Stimulated activated CD4-positive, alpha-beta T cell treated with anti-CD3 and anti-CD28 coated beads, TNF-alpha, amount 100 ng/mL, for 1 hour (primary cell): ENCODE measurements around the gene PCGF6.

Experiments
- DNase-seq, 3 donors: peaks; one replicate each; pipeline ENCODE4 v3.0.0-alpha.2; 2020; ENCODE audit warnings: low read depth in 3 of 3, low spot score in 1 of 3

Gene PCGF6

GRCh38 chr10:103327906-103328305, 23.0 kb downstream of the PCGF6 start:
- no peak for DNase-seq

- DNase-seq = no peak
Measured at GRCh38 chr10:103316087-103316486, 34.9 kb downstream of the PCGF6 start.

- no peak for DNase-seq
Measured at GRCh38 chr10:103310197-103310596, 40.7 kb downstream of the PCGF6 start.

- no peak for DNase-seq
Measured at GRCh38 chr10:103307594-103307993, 43.3 kb downstream of the PCGF6 start.

DNA sequence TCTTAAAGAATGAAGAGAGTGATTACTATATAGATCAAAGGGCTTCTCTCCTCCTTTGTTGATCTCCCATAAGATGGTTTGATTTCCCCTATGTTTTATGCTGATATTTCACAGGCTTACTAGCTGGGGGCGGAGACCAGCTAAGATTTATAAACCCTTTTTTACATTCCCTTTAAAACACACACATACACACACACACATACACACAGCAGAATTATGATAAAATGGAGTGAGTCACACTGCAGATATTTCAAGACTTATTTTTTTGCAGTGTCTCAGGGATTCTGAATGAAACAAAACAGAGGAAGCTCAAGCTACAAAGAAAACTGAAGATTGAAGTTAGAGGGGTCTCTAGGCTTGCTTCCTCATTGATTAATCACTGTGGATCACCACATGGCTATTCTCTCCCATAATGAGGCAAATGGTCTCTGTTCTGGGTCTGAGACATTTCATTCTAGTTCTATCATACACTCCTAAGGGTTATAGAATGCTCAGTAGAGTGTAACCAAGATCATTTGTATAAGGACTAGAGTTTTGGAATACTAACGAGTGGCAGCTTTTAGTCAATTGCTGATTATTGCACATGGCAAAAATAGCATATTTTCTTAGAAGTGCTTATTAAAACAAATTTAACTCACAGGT, 55.4 kb downstream of the PCGF6 start:
- DNase-seq = no peak

GRCh38 chr10:103291588-103291987, 59.4 kb downstream of the PCGF6 start:
- DNase-seq = no peak

- no peak for DNase-seq
Measured at GRCh38 chr10:103287992-103288391, 62.9 kb downstream of the PCGF6 start.

DNA sequence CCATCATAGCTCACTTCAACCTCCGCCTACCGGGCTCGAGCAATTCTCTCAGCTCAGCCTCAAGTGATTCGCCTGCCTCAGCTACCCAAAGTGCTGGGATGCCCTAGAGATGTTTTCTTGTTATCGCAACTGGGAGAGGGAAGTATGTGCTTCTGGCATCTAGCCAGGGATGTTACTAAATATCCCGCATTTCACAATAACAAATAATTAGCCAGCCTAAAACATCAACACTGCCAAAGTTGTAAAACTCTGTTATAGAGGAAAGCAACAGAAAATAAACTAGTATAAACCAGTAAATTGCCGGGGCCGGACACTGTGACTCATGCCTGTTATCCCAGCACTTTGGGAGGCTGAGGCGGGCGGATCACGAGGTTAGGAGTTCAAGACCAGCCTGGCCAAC, 66.8 kb downstream of the PCGF6 start:
- no peak for DNase-seq

GRCh38 chr10:103282961-103283360, 68.0 kb downstream of the PCGF6 start:
- no peak for DNase-seq

- DNase-seq = no peak
Measured at GRCh38 chr10:103281753-103282152, 69.2 kb downstream of the PCGF6 start.

GRCh38 chr10:103280506-103280905, 70.4 kb downstream of the PCGF6 start:
- no peak for DNase-seq

- no peak for DNase-seq
Measured at GRCh38 chr10:103280031-103280430, 70.9 kb downstream of the PCGF6 start.

DNA sequence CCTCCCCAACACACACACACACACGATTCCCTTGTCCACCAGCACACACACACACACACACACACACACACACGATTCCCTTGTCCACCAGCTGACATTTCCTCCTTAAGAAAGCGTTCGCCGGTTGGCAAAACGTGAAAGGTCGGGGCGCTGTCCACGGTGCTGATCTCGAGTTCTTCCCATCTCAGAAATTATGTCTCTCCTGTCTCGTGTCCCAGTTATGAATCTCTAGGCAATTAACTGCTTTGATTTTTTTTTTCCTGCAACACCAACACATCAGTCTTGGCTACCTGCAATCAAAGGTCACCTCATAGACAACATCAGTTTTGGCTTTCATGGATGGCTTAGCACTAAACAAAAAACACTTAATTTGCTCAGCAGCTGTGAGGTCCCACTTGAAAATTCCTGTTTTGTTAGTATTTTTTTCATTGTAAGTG, 72.1 kb downstream of the PCGF6 start:
- peak in 1 of 3 donors; percentile 16 for DNase-seq

GRCh38 chr10:103278537-103278823, 72.5 kb downstream of the PCGF6 start:
- no peak for DNase-seq

DNA sequence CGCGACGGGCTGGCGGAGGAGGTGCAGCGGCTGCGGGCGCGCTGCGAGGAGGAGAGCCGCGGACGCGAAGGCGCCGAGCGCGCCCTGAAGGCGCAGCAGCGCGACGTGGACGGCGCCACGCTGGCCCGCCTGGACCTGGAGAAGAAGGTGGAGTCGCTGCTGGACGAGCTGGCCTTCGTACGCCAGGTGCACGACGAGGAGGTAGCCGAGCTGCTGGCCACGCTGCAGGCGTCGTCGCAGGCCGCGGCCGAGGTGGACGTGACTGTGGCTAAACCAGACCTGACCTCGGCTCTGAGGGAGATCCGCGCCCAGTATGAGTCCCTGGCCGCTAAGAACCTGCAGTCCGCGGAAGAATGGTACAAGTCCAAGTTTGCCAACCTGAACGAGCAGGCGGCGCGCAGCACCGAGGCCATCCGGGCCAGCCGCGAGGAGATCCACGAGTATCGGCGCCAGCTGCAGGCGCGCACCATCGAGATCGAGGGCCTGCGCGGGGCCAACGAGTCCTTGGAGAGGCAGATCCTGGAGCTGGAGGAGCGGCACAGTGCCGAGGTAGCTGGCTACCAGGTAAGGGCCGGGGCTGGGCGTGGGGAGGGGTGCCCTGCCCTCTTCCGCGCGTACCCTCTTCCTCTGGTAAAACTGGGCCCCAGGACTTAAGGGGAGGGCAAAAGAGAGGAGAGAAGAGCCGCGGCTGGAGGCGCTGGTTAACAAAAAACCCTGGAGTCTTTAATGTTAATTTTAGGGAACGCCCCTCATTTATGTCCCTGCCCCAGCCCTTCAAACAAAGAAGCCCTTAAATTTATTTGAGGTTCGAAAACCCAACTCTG, 73.0 kb downstream of the PCGF6 start:
- DNase-seq = no peak

- DNase-seq = no peak
Measured at GRCh38 chr10:103276896-103277712, 73.8 kb downstream of the PCGF6 start, which contains the start of gene INA. INA (plus strand) TSS chr10:103277138; CDS start chr10:103277212, 74 bp downstream.

- no peak for DNase-seq
Measured at GRCh38 chr10:103276251-103276895, 74.6 kb downstream of the PCGF6 start.

- no peak for DNase-seq
Measured at GRCh38 chr10:103273041-103273441, 77.9 kb downstream of the PCGF6 start.

- DNase-seq = no peak
Measured at GRCh38 chr10:103265717-103266329, 85.1 kb downstream of the PCGF6 start.

GRCh38 chr10:103262229-103262628, 88.7 kb downstream of the PCGF6 start:
- no peak for DNase-seq

GRCh38 chr10:103259989-103260388, 91.0 kb downstream of the PCGF6 start:
- DNase-seq = no peak
